Pancreas (tissue), 10 donors: ENCODE results near the gene EXOSC10. TPM values are rescaled to one million over a fixed set of nuclear protein-coding genes. Genes with fewer than 3 reads are reported as not detected.

Experiments used
- ATAC-seq, 4 donors: fragments of 200-7000 bp; cut with Tn5 transposase; one replicate each; pipeline versions ENCODE4 v1.8.0 to v1.9.1; 2020; ENCODE audit warnings: mild to moderate bottlenecking in 4 of 4, moderate library complexity in 4 of 4
- DNase-seq, 6 donors: peaks; one replicate each; pipeline ENCODE4 v3.0.0-alpha.2; 2020
- FAIRE-seq: peaks from 2 replicates; lab custom pipeline; 2012; peaks lifted over from hg19 to GRCh38; lab: Jason Lieb, UNC
- H3K27ac ChIP-seq, 4 donors: fragments of 200-600 bp; sonication (generic); 1 replicate in 3 of 4; 2 replicates in 1 of 4; pipeline versions ENCODE4 v1.5.0 to v1.8.0; 2020
- H3K27me3 ChIP-seq, 4 donors: fragments of 200-600 bp; one replicate each; pipeline ENCODE4 v1.8.0; 2021
- H3K36me3 ChIP-seq, 3 donors: fragments of 200-600 bp; sonication (generic) in 1 of 3; one replicate each; pipeline versions ENCODE4 v1.5.0 to v1.8.0; 2020 to 2021
- H3K4me1 ChIP-seq, 3 donors: fragments of 200-600 bp; one replicate each; pipeline ENCODE4 v1.8.0; 2021
- H3K4me3 ChIP-seq, 4 donors: fragments of 200-600 bp; sonication (generic) in 2 of 4; one replicate each; pipeline versions ENCODE4 v1.5.0 to v1.8.0; 2020 to 2021
- H3K9me3 ChIP-seq, 4 donors: fragments of 200-600 bp; one replicate each; pipeline ENCODE4 v1.8.0; 2021
- CTCF ChIP-seq, 4 donors: fragments of 200-600 bp; sonication (generic) in 3 of 4; IDR thresholded peaks; one replicate each; pipeline versions ENCODE4 v1.5.0 to v1.8.0; 2021; ENCODE audit warnings: antibody characterized with exemption in 4 of 4
- WGBS, 2 donors: extraction: QIAGEN DNeasy Blood & Tissue Kit; methylation state at CpG; one replicate each; pipeline ENCODE4 v1.1.7; 2013; 5-methylcytosine and 5-hydroxymethylcytosine counted together
- intact Hi-C, 3 donors: fragments of 100-400 bp; cut with DNase I; formaldehyde crosslinking; loops; one replicate each; pipeline versions ENCODE4 v1.11.1 to v1.14.2; 2022
- polyA plus RNA-seq, 2 donors: library from polyadenylated mRNA; stranded (reverse); fragments of 200-250 nt; gene quantifications; one replicate each; pipeline ENCODE4 v1.2.3, GENCODE V29; 2013
- total RNA-seq, 6 donors: library from RNA; stranded (reverse); fragmentation: NEBNext Ultra II Directional in 4 of 6; extraction: Animal tissue kit (Norgen Biotek cat#: 25700) in 4 of 6; gene quantifications; one replicate each; pipeline versions ENCODE4 v1.2.1 to v1.2.4, GENCODE V29; 2021 to 2023
- donor health status: healthy with polysubstance abuse.
- donor health status: DM: no; HTN: no; CAD: no; lungs with moderate emphysema.
- donor health status: DM: no; HTN: no; CAD: no.
- donor health status: control.
- donor health status: control.
- donor health status: Bipolar disorder and iron deficiency.
- donor health status: DM: yes; HTN: yes; CAD: no.
- donor health status: DM: no; HTN: no; CAD: no.
- donor health status: DM: no; HTN: no; CAD: no.
- donor health status: DM: yes; HTN: yes; CAD: no.

Gene EXOSC10
- total and polyA plus RNA-seq, 8 donors: 16.3 to 65.1 (median 22.3) TPM

GRCh38 chr1:11058595-11059154 lies 41.0 kb downstream of the EXOSC10 start:
- peaks cover 0 to 7% (median 0%) of the 10 kb centered on the region in 3 donors for H3K4me1 ChIP-seq
- ATAC-seq (peak; percentile 3 to 21 (median 12)), DNase-seq (peak in 5 of 6 donors; percentile 59 to 84 (median 73)), FAIRE-seq (no peak)
- H3K27me3 ChIP-seq: no peaks in the 10 kb centered on the region
- WGBS, 2 donors: 25 to 26% methylated on average over 28 of the region's 28 CpGs
- intact Hi-C loops: no loop called here
- peak overlapping the region; percentile 95 to 99 (median 96) for H3K4me3 ChIP-seq
- no peak for TF ChIP-seq CTCF (IDR thresholded peaks at IDR 0.05)
- no peaks in the 10 kb centered on the region for H3K9me3 ChIP-seq
- peak overlapping the region in 1 of 4 donors; percentile 68 for H3K27ac ChIP-seq
- peaks cover 2 to 11% (median 5%) of the 10 kb centered on the region in 3 donors for H3K36me3 ChIP-seq

- DNase-seq (no peak), ATAC-seq (no peak), FAIRE-seq (no peak)
- Histone ChIP-seq H3K27ac (no peak overlapping the region), H3K9me3 (no peaks in the 10 kb centered on the region), H3K27me3 (no peaks in the 10 kb centered on the region), H3K4me3 (peak overlapping the region in 1 of 4 donors; percentile 95), H3K4me1 (peaks cover 0 to 9% (median 3%) of the 10 kb centered on the region in 3 donors), H3K36me3 (peaks cover 2 to 11% (median 5%) of the 10 kb centered on the region in 3 donors)
- no peak for TF ChIP-seq CTCF (IDR thresholded peaks at IDR 0.05)
- intact Hi-C loops: no loop called here
- WGBS, 2 donors: 87 to 95% methylated on average over 14 of the region's 14 CpGs
Measured at GRCh38 chr1:11058026-11058425, 41.6 kb downstream of the EXOSC10 start.

- Histone ChIP-seq H3K9me3 (no peaks in the 10 kb centered on the region), H3K27me3 (no peaks in the 10 kb centered on the region), H3K27ac (no peak overlapping the region), H3K4me3 (no peak overlapping the region), H3K36me3 (peaks cover 2 to 11% (median 5%) of the 10 kb centered on the region in 3 donors), H3K4me1 (peaks cover 0 to 11% (median 7%) of the 10 kb centered on the region in 3 donors)
- intact Hi-C loops: no loop called here
- FAIRE-seq (no peak), DNase-seq (no peak), ATAC-seq (no peak)
- TF ChIP-seq CTCF (IDR thresholded peaks at IDR 0.05): no peak
- WGBS, 2 donors: 81 to 88% methylated on average over 8 of the region's 8 CpGs
Measured at GRCh38 chr1:11057477-11057876, 42.2 kb downstream of the EXOSC10 start.

GRCh38 chr1:11056504-11056903 lies 43.2 kb downstream of the EXOSC10 start:
- no peak for DNase-seq
- no peak overlapping the region for H3K4me3 ChIP-seq
- no peak for TF ChIP-seq CTCF (IDR thresholded peaks at IDR 0.05)
- no peaks in the 10 kb centered on the region for H3K27me3 ChIP-seq
- no peak overlapping the region for H3K27ac ChIP-seq
- 93% methylated on average over 7 of the region's 7 CpGs for WGBS, 2 donors
- H3K9me3 ChIP-seq: no peaks in the 10 kb centered on the region
- H3K36me3 ChIP-seq: peaks cover 2 to 11% (median 5%) of the 10 kb centered on the region in 3 donors
- peaks cover 0 to 11% (median 7%) of the 10 kb centered on the region in 3 donors for H3K4me1 ChIP-seq
- ATAC-seq: no peak
- intact Hi-C loops: no loop called here
- no peak for FAIRE-seq

- DNase-seq: no peak
- Histone ChIP-seq H3K27me3 (no peaks in the 10 kb centered on the region), H3K27ac (no peak overlapping the region), H3K9me3 (no peaks in the 10 kb centered on the region), H3K4me1 (peaks cover 0 to 8% (median 7%) of the 10 kb centered on the region in 3 donors), H3K4me3 (no peak overlapping the region), H3K36me3 (peaks cover 2 to 11% (median 5%) of the 10 kb centered on the region in 3 donors)
- intact Hi-C loops: no loop called here
- FAIRE-seq: no peak
- ATAC-seq: no peak
- WGBS, 2 donors: 94 to 95% methylated on average over 12 of the region's 12 CpGs
- TF ChIP-seq CTCF (IDR thresholded peaks at IDR 0.05): no peak
Measured at GRCh38 chr1:11055676-11056075, 44.0 kb downstream of the EXOSC10 start.
